T-cell (primary cell): ENCODE data around the gene DBNDD2. TPM values are rescaled to one million over a fixed set of nuclear protein-coding genes. Genes with fewer than 3 reads are reported as not detected.

Source experiments
- ATAC-seq, 4 experiments: fragments of 200-7000 bp in 3 of 4; fragments of 150-1000 bp in 1 of 4; cut with Tn5 transposase; replicated peaks in 1 of 4; 1 replicate in 3 of 4; 2 replicates in 1 of 4; pipeline ENCODE4 v1.10.0; 2021; ENCODE audit warnings: moderate library complexity in 3 of 4, mild to moderate bottlenecking in 2 of 4, moderate number of reproducible peaks in 1 of 4
- CTCF ChIA-PET, 2 donors: fragments of 300-600 bp; sonication (Branson Sonifier 250); formaldehyde crosslinking; loops; one replicate each; lab custom pipeline; 2022; ENCODE audit warnings: antibody characterized with exemption in 2 of 2; lab: Charles Lee
- POLR2A ChIA-PET, 2 donors: fragments of 300-600 bp; sonication (Branson Sonifier 250); formaldehyde crosslinking; loops; one replicate each; lab custom pipeline; 2022; ENCODE audit warnings: antibody characterized with exemption in 2 of 2; lab: Charles Lee
- DNase-seq, 35 experiments: peaks; one replicate each; pipeline versions ENCODE4 v3.0.0 to v3.0.0-alpha.2; 2013 to 2023
- H3K27ac ChIP-seq: one replicate; pipeline ENCODE4 v1.5.1; 2013; ENCODE audit warnings: low read length
- H3K27me3 ChIP-seq, 2 experiments: replicated peaks in 1 of 2; 1 replicate in 1 of 2; 2 replicates in 1 of 2; pipeline versions ENCODE4 v1.6.1 to v1.7.0; 2013; ENCODE audit warnings: low read length in 1 of 2, mixed read lengths in 1 of 2; ENCODE audit not compliant: control insufficient read depth in 2 of 2, insufficient read depth in 2 of 2; ENCODE audit errors: extremely low read depth in 1 of 2
- H3K36me3 ChIP-seq, 2 donors: 1 replicate in 1 of 2; 2 replicates in 1 of 2; pipeline versions ENCODE4 v1.6.1 to v1.7.0; 2013; ENCODE audit warnings: low read length in 1 of 2; ENCODE audit not compliant: control insufficient read depth in 2 of 2, insufficient read depth in 1 of 2; ENCODE audit errors: extremely low read depth in 1 of 2
- H3K4me1 ChIP-seq, 2 experiments: 1 replicate in 1 of 2; 2 replicates in 1 of 2; pipeline versions ENCODE4 v1.6.1 to v1.7.0; 2013; ENCODE audit warnings: low read length in 2 of 2, mixed read lengths in 1 of 2; ENCODE audit not compliant: insufficient read depth in 2 of 2, control insufficient read depth in 1 of 2; ENCODE audit errors: extremely low read depth in 1 of 2
- H3K4me3 ChIP-seq, 2 donors: 1 replicate in 1 of 2; 2 replicates in 1 of 2; pipeline versions ENCODE4 v1.5.1 to v1.7.0; 2013; ENCODE audit warnings: mild to moderate bottlenecking in 2 of 2, low read length in 1 of 2, moderate library complexity in 1 of 2; ENCODE audit not compliant: control insufficient read depth in 1 of 2; ENCODE audit errors: extremely low read depth in 1 of 2
- H3K9me3 ChIP-seq: 2 replicates; pipeline ENCODE4 v1.7.0; 2013
- H3K27ac Mint-ChIP-seq, 2 donors: one replicate each; pipeline ENCODE4 v1.8.0; 2020 to 2021; ENCODE audit warnings: mild to moderate bottlenecking in 2 of 2, mixed read lengths in 2 of 2
- H3K27me3 Mint-ChIP-seq, 2 donors: one replicate each; pipeline ENCODE4 v1.8.0; 2021 to 2022; ENCODE audit warnings: mixed read lengths in 2 of 2
- H3K36me3 Mint-ChIP-seq: one replicate; pipeline ENCODE4 v1.8.0; 2021; ENCODE audit warnings: mixed read lengths
- H3K4me1 Mint-ChIP-seq, 3 donors: one replicate each; pipeline ENCODE4 v1.8.0; 2020 to 2022; ENCODE audit warnings: mixed read lengths in 3 of 3, mild to moderate bottlenecking in 1 of 3
- H3K4me3 Mint-ChIP-seq, 3 donors: one replicate each; pipeline ENCODE4 v1.8.0; 2020 to 2022; ENCODE audit warnings: mild to moderate bottlenecking in 3 of 3, mixed read lengths in 3 of 3, moderate library complexity in 3 of 3
- H3K9me3 Mint-ChIP-seq, 3 donors: one replicate each; pipeline ENCODE4 v1.8.0; 2020 to 2022; ENCODE audit warnings: mixed read lengths in 3 of 3
- WGBS: methylation state at CpG from one replicate; pipeline ENCODE4 v1.1.5; 2013; ENCODE audit warnings: missing lambda C conversion rate; ENCODE audit not compliant: insufficient coverage; 5-methylcytosine and 5-hydroxymethylcytosine counted together
- total RNA-seq, 35 experiments: library from RNA in 6 of 35; stranded (reverse) in 6 of 35; fragments of 120-200 nt in 1 of 35; gene quantifications; one replicate each; pipeline versions ENCODE4 v1.2.1 to v1.2.4 and lab custom pipeline; 2013 to 2026

The DBNDD2 gene
- total RNA-seq, 5 donors from 2014 or later (not counting 1 experiment from before 2014, with no cell fraction given), result 10.1 to 16.8 (median 14.8) TPM

- Histone ChIP-seq H3K36me3 (peaks cover 6 to 20% of the 10 kb centered on the region in 2 donors), H3K4me3 (peak overlapping the region; percentile 58 to 62), H3K27me3 (no peaks in the 10 kb centered on the region), H3K4me1 (peaks cover 9 to 23% of the 10 kb centered on the region in 2 experiments), H3K27ac (peak overlapping the region; percentile 83), H3K9me3 (no peaks in the 10 kb centered on the region)
- 87% methylated on average over 5 of the region's 9 CpGs for WGBS
- Mint-ChIP-seq H3K4me1 (peaks cover 23 to 39% (median 33%) of the 10 kb centered on the region in 3 donors), H3K27ac (peak overlapping the region; percentile 88 to 90), H3K4me3 (peak overlapping the region; percentile 71 to 85 (median 80)), H3K36me3 (peaks cover 12% of the 10 kb centered on the region), H3K27me3 (no peaks in the 10 kb centered on the region), H3K9me3 (no peaks in the 10 kb centered on the region)
- ChIA-PET CTCF (interaction anchor here (0.5 to 8.6 kb wide), 27 partner anchors 9 to 999 kb away, joined by 3 to 86 read pairs (median 4); partner anchors contain the start of genes PIGT (in 2 of the 2) and SYS1 (in 2 of the 2)), POLR2A (interaction anchor here (0.7 to 2.5 kb wide), 6 partner anchors 11 to 63 kb away, joined by 3 to 19 read pairs (median 4); partner anchors contain the start of gene SYS1 (in 1 of the 2))
- DNase-seq, result no peak
- no peak for ATAC-seq
These were observed 34.0 kb upstream of the DBNDD2 start for GRCh38 chr20:45374101-45374467.

GRCh38 chr20:45374966-45375365 is 33.1 kb upstream of the DBNDD2 start:
- ATAC-seq, result no peak
- ChIA-PET POLR2A (no interaction called here), CTCF (interaction anchor here (1.4 to 8.6 kb wide), 4 partner anchors 41 to 396 kb away, joined by 3 to 86 read pairs (median 12); partner anchors contain the start of gene PIGT (in 1 of the 2))
- Mint-ChIP-seq H3K27me3 (no peaks in the 10 kb centered on the region), H3K9me3 (no peaks in the 10 kb centered on the region), H3K36me3 (peaks cover 13% of the 10 kb centered on the region), H3K4me1 (peaks cover 19 to 35% (median 30%) of the 10 kb centered on the region in 3 donors), H3K4me3 (peak overlapping the region in 1 of 3 donors; percentile 71), H3K27ac (peak overlapping the region in 1 of 2 donors; percentile 88)
- Histone ChIP-seq H3K27me3 (no peaks in the 10 kb centered on the region), H3K9me3 (no peaks in the 10 kb centered on the region), H3K4me1 (peaks cover 6 to 23% of the 10 kb centered on the region in 2 experiments), H3K36me3 (peaks cover 6 to 18% of the 10 kb centered on the region in 2 donors), H3K4me3 (no peak overlapping the region), H3K27ac (no peak overlapping the region)
- WGBS, result 97% methylated on average over 14 of the region's 14 CpGs
- DNase-seq, result no peak

GRCh38 chr20:45377269-45377668 is 30.8 kb upstream of the DBNDD2 start:
- H3K4me1 ChIP-seq, result peaks cover 6 to 20% of the 10 kb centered on the region in 2 experiments
- H3K4me3 ChIP-seq, result no peak overlapping the region
- H3K27me3 Mint-ChIP-seq, result no peaks in the 10 kb centered on the region
- no peaks in the 10 kb centered on the region for H3K9me3 Mint-ChIP-seq
- ChIA-PET POLR2A (no interaction called here), CTCF (interaction anchor here in 1 of 2 donors (0.7 kb wide), 1 partner anchor 17 kb away, joined by 3 read pairs; no protein-coding TSS in a partner anchor)
- ATAC-seq (no peak), DNase-seq (no peak)
- H3K27me3 ChIP-seq, result no peaks in the 10 kb centered on the region
- H3K4me3 Mint-ChIP-seq, result no peak overlapping the region
- peaks cover 0 to 16% of the 10 kb centered on the region in 2 donors for H3K36me3 ChIP-seq
- no peak overlapping the region for H3K27ac Mint-ChIP-seq
- 93% methylated on average over 8 of the region's 11 CpGs for WGBS
- peaks cover 20% of the 10 kb centered on the region for H3K36me3 Mint-ChIP-seq
- no peak overlapping the region for H3K27ac ChIP-seq
- peaks cover 9 to 20% (median 17%) of the 10 kb centered on the region in 3 donors for H3K4me1 Mint-ChIP-seq
- no peaks in the 10 kb centered on the region for H3K9me3 ChIP-seq

GRCh38 chr20:45378191-45378590 is 29.9 kb upstream of the DBNDD2 start, which contains the start of gene TP53TG5:
TP53TG5 (minus strand) TSS chr20:45378325; CDS start chr20:45378236, 89 bp downstream.
- H3K4me1 Mint-ChIP-seq, result peaks cover 6 to 12% (median 9%) of the 10 kb centered on the region in 3 donors
- CTCF ChIA-PET, result no interaction called here
- no peak within 1 kb of the TSS for H3K4me3 ChIP-seq
- no peak within 1 kb of the TSS for H3K27ac ChIP-seq
- no peak within 1 kb of the TSS for H3K27ac Mint-ChIP-seq
- H3K9me3 ChIP-seq, result no peaks in the 10 kb centered on the region
- peaks cover 23% of the 10 kb centered on the region for H3K36me3 Mint-ChIP-seq
- no peaks in the 10 kb centered on the region for H3K27me3 Mint-ChIP-seq
- POLR2A ChIA-PET, result no interaction called here
- no peaks in the 10 kb centered on the region for H3K9me3 Mint-ChIP-seq
- DNase-seq (no peak), ATAC-seq (no peak)
- H3K4me3 Mint-ChIP-seq, result no peak within 1 kb of the TSS
- H3K36me3 ChIP-seq, result peaks cover 0 to 16% of the 10 kb centered on the region in 2 donors
- peaks cover 2 to 11% of the 10 kb centered on the region in 2 experiments for H3K4me1 ChIP-seq
- WGBS, result no CpG with 5 or more reads among the region's 1 CpG
- no peaks in the 10 kb centered on the region for H3K27me3 ChIP-seq

- peaks cover 0 to 5% (median 0%) of the 10 kb centered on the region in 3 donors for H3K4me1 Mint-ChIP-seq
- H3K27ac Mint-ChIP-seq, result no peak overlapping the region
- Histone ChIP-seq H3K4me1 (no peaks in the 10 kb centered on the region), H3K27ac (no peak overlapping the region), H3K27me3 (no peaks in the 10 kb centered on the region), H3K4me3 (no peak overlapping the region), H3K36me3 (no peaks in the 10 kb centered on the region), H3K9me3 (no peaks in the 10 kb centered on the region)
- POLR2A ChIA-PET, result no interaction called here
- ATAC-seq, result no peak
- H3K36me3 Mint-ChIP-seq, result peaks cover 16% of the 10 kb centered on the region
- H3K9me3 Mint-ChIP-seq, result peaks cover 0 to 9% (median 0%) of the 10 kb centered on the region in 3 donors
- no peak overlapping the region for H3K4me3 Mint-ChIP-seq
- no CpG with 5 or more reads among the region's 1 CpG for WGBS
- CTCF ChIA-PET, result interaction anchor here in 1 of 2 donors (1.2 kb wide), 1 partner anchor 16 kb away, joined by 3 read pairs; no protein-coding TSS in a partner anchor
- H3K27me3 Mint-ChIP-seq, result no peaks in the 10 kb centered on the region
- no peak for DNase-seq
These were observed 20.8 kb upstream of the DBNDD2 start for GRCh38 chr20:45387274-45387673.

- H3K4me1 ChIP-seq, result no peaks in the 10 kb centered on the region
- H3K4me3 Mint-ChIP-seq, result no peak overlapping the region
- H3K4me3 ChIP-seq, result no peak overlapping the region
- H3K9me3 Mint-ChIP-seq, result peaks cover 0 to 9% (median 0%) of the 10 kb centered on the region in 3 donors
- no peak for ATAC-seq
- DNase-seq, result no peak
- CTCF ChIA-PET, result interaction anchor here in 1 of 2 donors (0.7 to 0.9 kb wide), 2 partner anchors 28 to 46 kb away, joined by 3 read pairs; partner anchors contain the start of gene SYS1
- no peaks in the 10 kb centered on the region for H3K27me3 ChIP-seq
- POLR2A ChIA-PET, result interaction anchor here in 1 of 2 donors (0.6 kb wide), 1 partner anchor 43 kb away, joined by 8 read pairs; no protein-coding TSS in a partner anchor
- whole genome bisulfite sequencing, result no CpG with 5 or more reads among the region's 2 CpGs
- H3K27ac ChIP-seq, result no peak overlapping the region
- peaks cover 0 to 5% (median 0%) of the 10 kb centered on the region in 3 donors for H3K4me1 Mint-ChIP-seq
- peaks cover 0 to 2% of the 10 kb centered on the region in 2 donors for H3K36me3 ChIP-seq
- no peak overlapping the region for H3K27ac Mint-ChIP-seq
- no peaks in the 10 kb centered on the region for H3K9me3 ChIP-seq
- no peaks in the 10 kb centered on the region for H3K27me3 Mint-ChIP-seq
- H3K36me3 Mint-ChIP-seq, result peaks cover 18% of the 10 kb centered on the region
These were observed 17.2 kb upstream of the DBNDD2 start for GRCh38 chr20:45390931-45391330.
